HCT116 (cell line): ENCODE data around the gene MRPL58. TPM values are rescaled to one million over a fixed set of nuclear protein-coding genes. Genes with fewer than 3 reads are reported as not detected.

Source experiments
- ATAC-seq: fragments of 200-7000 bp; cut with Tn5 transposase; 2 replicates; pipeline ENCODE4 v1.9.1; 2020; ENCODE audit warnings: mild to moderate bottlenecking, moderate library complexity
- BruUV-seq: library from RNA; stranded (reverse); fragments of 400-500 nt; replicated peaks from 2 replicates; lab custom pipeline; 2021; lab: Mats Ljungman, UMichigan
- CTCF ChIA-PET: fragments of 300-600 bp; sonication (Branson Sonifier 250); formaldehyde crosslinking; loops from one replicate; lab custom pipeline; 2021; ENCODE audit warnings: antibody characterized with exemption; lab: Charles Lee
- POLR2A ChIA-PET: fragments of 300-600, 350-600 bp; sonication (Branson Sonifier 250); formaldehyde crosslinking; loops from one replicate; lab custom pipeline; 2021; ENCODE audit warnings: antibody characterized with exemption; lab: Charles Lee
- RAD21 ChIA-PET, 2 experiments: fragments of 300-600 bp; sonication (Branson Sonifier 250); formaldehyde crosslinking; loops; one replicate each; lab custom pipeline; 2023; ENCODE audit warnings: low total read pairs in 2 of 2; ENCODE audit not compliant: uncharacterized antibody in 2 of 2, unreplicated experiment in 2 of 2, low non-redundant PET in 1 of 2; lab: Charles Lee
- DNase-seq: peaks from one replicate; pipeline ENCODE4 v3.0.0-alpha.2; 2010; ENCODE audit warnings: low read depth, low spot score
- H2AFZ ChIP-seq: fragments of 200-600 bp; shearing (Covaris generic), sonication (generic); 2 replicates; pipeline ENCODE4 v1.6.1; 2017; ENCODE audit warnings: low read depth, mixed run types, mixed read lengths, antibody characterized with exemption, low read length; ENCODE audit not compliant: poor library complexity, severe bottlenecking
- H3K27ac ChIP-seq: 2 replicates; pipeline ENCODE4 v1.5.1; 2012; ENCODE audit warnings: low read depth, low read length
- H3K27me3 ChIP-seq: fragments of 200-600 bp; sonication (generic); 2 replicates; pipeline ENCODE4 v1.6.1; 2016; ENCODE audit warnings: mixed run types, low read length, mixed read lengths; ENCODE audit not compliant: insufficient read depth
- H3K36me3 ChIP-seq, 2 experiments: fragments of 200-500 bp in 1 of 2; fragments of 200-600 bp in 1 of 2; sonication (Bioruptor generic) in 1 of 2; sonication (generic) in 1 of 2; 2 replicates each; pipeline versions ENCODE4 v1.5.1 to v1.6.1; 2014 to 2016; ENCODE audit warnings: low read length in 2 of 2, inconsistent platforms in 1 of 2, mixed read lengths in 1 of 2, mixed run types in 1 of 2; ENCODE audit not compliant: insufficient read depth in 2 of 2, control insufficient read depth in 1 of 2
- H3K4me1 ChIP-seq, 2 experiments: fragments of 200-600 bp in 1 of 2; sonication (generic) in 1 of 2; 2 replicates each; pipeline versions ENCODE4 v1.5.1 to v1.6.1; 2012 to 2017; ENCODE audit warnings: low read length in 2 of 2, inconsistent platforms in 1 of 2, mild to moderate bottlenecking in 1 of 2, mixed read lengths in 1 of 2, mixed run types in 1 of 2, moderate library complexity in 1 of 2; ENCODE audit not compliant: insufficient read depth in 2 of 2, control insufficient read depth in 1 of 2
- H3K4me2 ChIP-seq: fragments of 200-600 bp; sonication (generic); 2 replicates; pipeline ENCODE4 v1.6.1; 2017; ENCODE audit warnings: mixed run types, low read length, mixed read lengths
- H3K4me3 ChIP-seq, 2 experiments: fragments of 200-600 bp in 1 of 2; sonication (generic) in 1 of 2; replicated peaks in 1 of 2; 2 replicates each; pipeline ENCODE4 v1.5.1; 2011 to 2016; ENCODE audit warnings: low read length in 2 of 2, control low read depth in 1 of 2, low read depth in 1 of 2, mild to moderate bottlenecking in 1 of 2, mixed read lengths in 1 of 2, mixed run types in 1 of 2
- H3K79me2 ChIP-seq: fragments of 200-600 bp; sonication (generic); 2 replicates; pipeline ENCODE4 v1.6.1; 2017; ENCODE audit warnings: mild to moderate bottlenecking, mixed run types, low read length, moderate library complexity, mixed read lengths; ENCODE audit not compliant: insufficient read depth
- H3K9ac ChIP-seq: fragments of 200-600 bp; sonication (generic); 2 replicates; pipeline ENCODE4 v1.6.1; 2016; ENCODE audit warnings: low read length, mixed read lengths
- H3K9me2 ChIP-seq: fragments of 200-600 bp; sonication (generic), shearing (Covaris generic); 2 replicates; pipeline ENCODE4 v1.6.1; 2017; ENCODE audit warnings: mixed run types, mild to moderate bottlenecking, moderate library complexity; ENCODE audit not compliant: insufficient read depth
- H3K9me3 ChIP-seq, 2 experiments: fragments of 200-500 bp in 1 of 2; fragments of 200-600 bp in 1 of 2; sonication (Bioruptor generic) in 1 of 2; sonication (generic) in 1 of 2; 2 replicates each; pipeline ENCODE4 v1.6.1; 2014 to 2017; ENCODE audit warnings: low read length in 2 of 2, mixed read lengths in 2 of 2, inconsistent platforms in 1 of 2, low read depth in 1 of 2, mild to moderate bottlenecking in 1 of 2, mixed run types in 1 of 2, moderate library complexity in 1 of 2; ENCODE audit not compliant: control insufficient read depth in 1 of 2, insufficient read depth in 1 of 2
- H4K20me1 ChIP-seq: fragments of 200-600 bp; sonication (generic), shearing (Covaris generic); 2 replicates; pipeline ENCODE4 v1.6.1; 2017; ENCODE audit warnings: mixed run types, mild to moderate bottlenecking, moderate library complexity; ENCODE audit not compliant: insufficient read depth
- ATF3 ChIP-seq: IDR thresholded peaks from 2 replicates; pipeline ENCODE4 v1.6.1; 2012
- CBX3 ChIP-seq: IDR thresholded peaks from 2 replicates; pipeline ENCODE4 v1.6.1; 2012; ENCODE audit warnings: low read depth
- CEBPB ChIP-seq: IDR thresholded peaks from 2 replicates; pipeline ENCODE4 v1.6.1; 2012; ENCODE audit warnings: low read depth
- CTCF ChIP-seq, 3 experiments: fragments of 200-600 bp in 1 of 3; sonication (generic) in 1 of 3; IDR thresholded peaks in 2 of 3; conservative IDR thresholded peaks in 1 of 3; 2 replicates each; pipeline ENCODE4 v1.5.1; 2012 to 2017; ENCODE audit warnings: low read depth in 2 of 3, low read length in 2 of 3, antibody characterized with exemption in 1 of 3, borderline replicate concordance in 1 of 3, control low read depth in 1 of 3, mild to moderate bottlenecking in 1 of 3, mixed read lengths in 1 of 3, mixed run types in 1 of 3, moderate library complexity in 1 of 3; ENCODE audit not compliant: insufficient read depth in 1 of 3
- EGR1 ChIP-seq: IDR thresholded peaks from 2 replicates; pipeline ENCODE4 v1.6.1; 2012; ENCODE audit warnings: low read depth
- ELF1 ChIP-seq: IDR thresholded peaks from 2 replicates; pipeline ENCODE4 v1.6.1; 2012; ENCODE audit warnings: low read depth, borderline replicate concordance
- EZH2 ChIP-seq: fragments of 200-600 bp; sonication (generic); IDR thresholded peaks from 2 replicates; pipeline ENCODE4 v1.6.1; 2017; ENCODE audit warnings: antibody characterized with exemption, mixed run types
- EZH2phosphoT487 ChIP-seq: fragments of 200-600 bp; IDR thresholded peaks from 2 replicates; pipeline ENCODE4 v1.6.1; 2018; ENCODE audit warnings: antibody characterized with exemption, borderline replicate concordance
- JUND ChIP-seq: IDR thresholded peaks from 2 replicates; pipeline ENCODE4 v1.6.1; 2012
- MAX ChIP-seq: IDR thresholded peaks from 2 replicates; pipeline ENCODE4 v1.6.1; 2012
- POLR2A ChIP-seq: IDR thresholded peaks from 2 replicates; pipeline ENCODE4 v1.7.0; 2011; ENCODE audit warnings: borderline replicate concordance; ENCODE audit not compliant: insufficient read depth, insufficient read length; ENCODE audit errors: extremely low read depth
- POLR2AphosphoS5 ChIP-seq: IDR thresholded peaks from 2 replicates; pipeline ENCODE4 v1.6.1; 2011; ENCODE audit warnings: mild to moderate bottlenecking, low read depth, low read length, moderate library complexity
- RAD21 ChIP-seq: IDR thresholded peaks from 2 replicates; pipeline ENCODE4 v1.6.1; 2012; ENCODE audit warnings: low read depth, mild to moderate bottlenecking
- REST ChIP-seq: IDR thresholded peaks from 2 replicates; pipeline ENCODE4 v1.6.1; 2012; ENCODE audit warnings: low read depth
- SP1 ChIP-seq: IDR thresholded peaks from 2 replicates; pipeline ENCODE4 v1.6.1; 2012; ENCODE audit warnings: low read depth
- SRF ChIP-seq: IDR thresholded peaks from 2 replicates; pipeline ENCODE4 v1.6.1; 2012; ENCODE audit warnings: low read depth
- TCF7L2 ChIP-seq: IDR thresholded peaks from 2 replicates; pipeline ENCODE4 v1.7.0; 2011; ENCODE audit warnings: borderline replicate concordance, inconsistent platforms; ENCODE audit not compliant: insufficient read depth, insufficient read length; ENCODE audit errors: extremely low read depth
- ZFX ChIP-seq: fragments of 450-650 bp; IDR thresholded peaks from 2 replicates; pipeline ENCODE4 v1.6.1; 2017
- ZNF274 ChIP-seq: fragments of 200-500 bp; sonication (Bioruptor generic); IDR thresholded peaks from 2 replicates; pipeline ENCODE4 v1.6.1; 2014; ENCODE audit warnings: mild to moderate bottlenecking, low read depth, low read length, inconsistent platforms
- intact Hi-C: fragments of 100-400 bp; cut with micrococcal nuclease; formaldehyde crosslinking; loops from 2 replicates; pipeline ENCODE4 v1.10.0; 2022
- total RNA-seq: library from RNA; stranded (reverse); gene quantifications from one replicate; pipeline ENCODE4 v1.2.1, GENCODE V29; 2021; ENCODE audit not compliant: unreplicated experiment

MRPL58 gene
- total RNA-seq, 1 experiment from 2014 or later: 80.5 TPM

- no peaks in the 10 kb centered on the region for H3K9me3 ChIP-seq
- CTCF ChIA-PET: no interaction called here
- H3K36me3 ChIP-seq: peaks cover 7 to 21% of the 10 kb centered on the region in 2 experiments; a peak in 2 of 4 replicates
- BruUV-seq: no TSS peak
- TF ChIP-seq EGR1 (no peak), ATF3 (no peak), CEBPB (no peak), ELF1 (no peak), CBX3 (no peak), POLR2AphosphoS5 (no peak), ZNF274 (no peak), SRF (no peak), TCF7L2 (no peak), CTCF (IDR thresholded peaks at IDR 0.05 in 2 of 3, conservative IDR thresholded peaks at IDR 0.05 in 1 of 3; ENCODE audit: borderline replicate concordance in 1 of 3, insufficient read depth in 1 of 3, low read depth in 2 of 3, low read length in 2 of 3) (no peak), MAX (no peak), ZFX (no peak), JUND (no peak), POLR2A (no peak), EZH2phosphoT487 (no peak), EZH2 (no peak), RAD21 (no peak), REST (no peak), SP1 (no peak)
- intact Hi-C loops: no loop called here
- no peak overlapping the region for H2AFZ ChIP-seq
- no peaks in the 10 kb centered on the region for H3K9me2 ChIP-seq
- no peak for DNase-seq
- H3K4me2 ChIP-seq: no peak overlapping the region
- no peak for ATAC-seq
- no peak overlapping the region for H3K27ac ChIP-seq
- no peaks in the 10 kb centered on the region for H3K4me1 ChIP-seq
- no peaks in the 10 kb centered on the region for H3K27me3 ChIP-seq
- H3K9ac ChIP-seq: no peak overlapping the region
- no peaks in the 10 kb centered on the region for H3K79me2 ChIP-seq
- RAD21 ChIA-PET: no interaction called here
- no peak overlapping the region for H3K4me3 ChIP-seq
- no peaks in the 10 kb centered on the region for H4K20me1 ChIP-seq
- POLR2A ChIA-PET: no interaction called here
Measured at GRCh38 chr17:75003070-75003956, 9.2 kb upstream of the MRPL58 start.
